ENCODE results near the gene INS.

The INS gene

GRCh38 chr11:2160736-2161259, at the start of gene INS:
Gene INS (minus strand): TSS chr11:2161209. CDS start chr11:2160971, 238 bp downstream.
- DNase-seq: no peak

GRCh38 chr11:2210366-2211112, 49.5 kb upstream of the INS start:
- no peak for DNase-seq

- no peak for DNase-seq
Measured at GRCh38 chr11:2209900-2210321, 48.9 kb upstream of the INS start.

GRCh38 chr11:2209370-2209801, 48.4 kb upstream of the INS start:
- no peak for DNase-seq

GRCh38 chr11:2208691-2209369, 47.8 kb upstream of the INS start:
- DNase-seq: no peak

- no peak for DNase-seq
Measured at GRCh38 chr11:2207773-2208621, 47.0 kb upstream of the INS start.

- no peak for DNase-seq
Measured at GRCh38 chr11:2207212-2207611, 46.2 kb upstream of the INS start.

GRCh38 chr11:2205981-2206690, 45.1 kb upstream of the INS start:
- no peak for DNase-seq

- DNase-seq: no peak
Measured at GRCh38 chr11:2205214-2205720, 44.3 kb upstream of the INS start.

GRCh38 chr11:2204361-2205213, 43.6 kb upstream of the INS start:
- no peak for DNase-seq

- DNase-seq: no peak
Measured at GRCh38 chr11:2203440-2204259, 42.6 kb upstream of the INS start.

GRCh38 chr11:2202900-2203439, 42.0 kb upstream of the INS start:
- no peak for DNase-seq

- no peak for DNase-seq
Measured at GRCh38 chr11:2202071-2202899, 41.3 kb upstream of the INS start.

- DNase-seq: no peak
Measured at GRCh38 chr11:2201542-2201941, 40.5 kb upstream of the INS start.

- no peak for DNase-seq
Measured at GRCh38 chr11:2200957-2201519, 40.0 kb upstream of the INS start.

- no peak for DNase-seq
Measured at GRCh38 chr11:2200536-2200935, 39.5 kb upstream of the INS start.

- DNase-seq: no peak
Measured at GRCh38 chr11:2199466-2200341, 38.7 kb upstream of the INS start.

All from fibroblast of skin of right biceps (primary cell).